GF-D8 (cell line): ENCODE measurements around the gene NPIPB4.
"Not testable (repeated sequence)": the region's sequence is repeated elsewhere in the genome, so short reads cannot be mapped to it uniquely, and the experiment has no call there.

Experiments used
- DNase-seq: peaks from one replicate; lab custom pipeline; 2025; lab: John Stamatoyannopoulos, UW

The NPIPB4 gene

DNA sequence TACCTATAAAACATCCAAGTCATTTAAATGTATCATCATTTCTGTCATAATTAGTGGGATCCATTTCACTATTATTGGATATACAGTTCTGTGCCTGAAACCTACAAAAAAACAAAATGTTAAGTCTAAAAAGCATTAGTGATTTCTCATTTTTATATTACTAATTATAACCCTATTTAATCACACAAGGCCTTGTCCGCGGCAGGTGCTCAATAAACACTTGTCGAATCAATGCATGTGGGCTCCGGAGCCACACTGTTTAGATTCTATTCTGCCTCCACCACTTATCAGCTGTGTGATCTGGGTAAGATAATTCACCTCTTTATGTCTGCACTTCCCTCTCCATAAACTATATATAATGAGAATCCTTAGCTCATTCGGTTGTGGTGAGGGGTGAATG is at the start of gene NPIPB4:
Gene NPIPB4, minus strand, starts transcription at position 101 of the 400 bp plus-strand sequence. CDS start 378 bp downstream, outside the sequence.
- DNase-seq = not testable (repeated sequence)

DNA sequence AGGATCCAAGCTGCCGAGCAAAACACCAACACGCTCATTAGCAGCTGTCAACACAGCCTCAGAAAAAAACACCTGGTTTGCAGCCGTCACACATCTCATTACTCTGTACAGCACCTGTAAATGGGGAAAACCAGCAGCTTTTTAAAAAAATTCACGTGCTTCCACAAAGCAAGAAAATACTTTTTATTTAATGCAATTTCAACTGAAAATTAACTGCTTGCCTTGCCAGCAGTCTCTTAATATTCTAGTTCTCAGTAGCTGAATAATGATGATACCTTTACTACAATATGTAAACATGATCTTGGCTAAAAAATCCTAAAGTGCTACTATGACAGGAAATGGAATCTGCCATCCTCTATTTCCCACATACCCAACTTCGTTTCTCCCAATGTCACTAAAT is 41.4 kb upstream of the NPIPB4 start:
- not testable (repeated sequence) for DNase-seq

- DNase-seq = not testable (repeated sequence)
Observed at GRCh38 chr16:21881988-21882387, 24.4 kb upstream of the NPIPB4 start.

DNA sequence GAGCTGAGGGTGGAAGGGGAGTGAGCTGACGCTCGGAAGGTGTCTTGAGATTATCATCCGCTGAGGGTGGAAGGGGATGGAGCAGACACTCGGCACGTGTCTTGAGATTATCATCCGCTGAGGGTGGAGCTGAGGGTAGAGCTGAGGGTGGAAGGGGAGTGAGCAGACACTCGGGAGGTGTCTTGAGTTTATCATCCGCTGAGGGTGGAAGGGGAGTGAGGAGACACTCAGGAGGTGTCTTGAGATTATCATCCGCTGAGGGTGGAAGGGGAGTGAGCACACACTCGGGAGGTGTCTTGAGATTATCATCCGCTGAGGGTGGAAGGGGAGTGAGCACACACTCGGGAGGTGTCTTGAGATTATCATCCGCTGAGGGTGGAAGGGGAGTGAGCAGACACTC is 20.4 kb downstream of the NPIPB4 start:
- not testable (repeated sequence) for DNase-seq

- not testable (repeated sequence) for DNase-seq
Observed at GRCh38 chr16:21836334-21836733, 21.2 kb downstream of the NPIPB4 start.

DNA sequence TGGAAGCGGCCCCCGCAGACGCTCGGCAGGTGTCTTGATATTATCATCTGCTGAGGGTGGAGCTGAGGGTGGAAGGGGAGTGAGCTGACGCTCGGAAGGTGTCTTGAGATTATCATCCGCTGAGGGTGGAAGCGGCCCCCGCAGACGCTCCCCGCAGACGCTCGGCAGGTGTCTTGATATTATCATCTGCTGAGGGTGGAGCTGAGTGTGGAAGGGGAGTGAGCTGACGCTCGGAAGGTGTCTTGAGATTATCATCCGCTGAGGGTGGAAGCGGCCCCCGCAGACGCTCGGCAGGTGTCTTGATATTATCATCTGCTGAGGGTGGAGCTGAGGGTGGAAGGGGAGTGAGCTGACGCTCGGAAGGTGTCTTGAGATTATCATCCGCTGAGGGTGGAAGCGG is 21.8 kb downstream of the NPIPB4 start:
- not testable (repeated sequence) for DNase-seq

DNA sequence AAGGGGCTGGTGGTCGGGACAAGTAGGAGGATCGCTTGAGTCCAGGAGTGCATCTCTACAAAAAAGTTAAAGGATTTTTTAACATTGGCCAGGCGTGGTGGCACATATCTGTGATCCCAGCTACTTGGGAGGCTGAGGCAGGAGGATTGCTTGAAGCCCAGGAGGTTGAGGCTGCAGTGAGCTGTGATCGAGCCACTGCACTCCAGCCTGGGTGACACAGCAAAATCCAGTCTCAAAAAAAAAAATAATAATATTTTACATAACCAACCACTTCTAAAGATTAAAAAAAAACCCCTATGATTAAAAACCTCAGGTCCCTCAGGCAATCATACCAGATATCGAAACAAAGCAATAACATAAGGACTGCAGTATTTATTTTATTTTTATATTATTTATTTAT is 23.3 kb downstream of the NPIPB4 start:
- DNase-seq = not testable (repeated sequence)

DNA sequence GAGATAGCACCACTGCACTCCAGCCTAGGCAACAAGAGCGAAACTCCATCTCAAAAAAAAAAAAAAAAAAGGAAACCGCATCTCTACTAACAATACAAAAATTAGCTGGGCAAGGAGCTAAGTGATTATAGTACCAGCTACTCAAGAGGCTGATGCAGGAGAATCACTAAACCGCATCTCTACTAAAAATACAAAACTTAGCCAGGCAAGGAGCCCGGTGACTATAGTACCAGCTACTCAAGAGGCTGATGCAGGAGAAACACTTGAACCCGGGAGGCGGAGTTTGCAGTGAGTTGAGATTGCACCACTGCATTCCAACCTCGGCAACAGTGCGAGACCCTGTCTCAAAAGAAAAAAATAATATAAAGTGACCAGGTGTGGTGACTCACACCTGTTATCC is 27.6 kb downstream of the NPIPB4 start:
- DNase-seq = not testable (repeated sequence)

GRCh38 chr16:21826067-21826706 is 31.4 kb downstream of the NPIPB4 start:
- not testable (repeated sequence) for DNase-seq

- not testable (repeated sequence) for DNase-seq
Observed at GRCh38 chr16:21825526-21825925, 32.0 kb downstream of the NPIPB4 start.

- DNase-seq = not testable (repeated sequence)
Observed at GRCh38 chr16:21823258-21823657, 34.3 kb downstream of the NPIPB4 start.

GRCh38 chr16:21820908-21821465 is 36.6 kb downstream of the NPIPB4 start:
- DNase-seq = not testable (repeated sequence)

DNA sequence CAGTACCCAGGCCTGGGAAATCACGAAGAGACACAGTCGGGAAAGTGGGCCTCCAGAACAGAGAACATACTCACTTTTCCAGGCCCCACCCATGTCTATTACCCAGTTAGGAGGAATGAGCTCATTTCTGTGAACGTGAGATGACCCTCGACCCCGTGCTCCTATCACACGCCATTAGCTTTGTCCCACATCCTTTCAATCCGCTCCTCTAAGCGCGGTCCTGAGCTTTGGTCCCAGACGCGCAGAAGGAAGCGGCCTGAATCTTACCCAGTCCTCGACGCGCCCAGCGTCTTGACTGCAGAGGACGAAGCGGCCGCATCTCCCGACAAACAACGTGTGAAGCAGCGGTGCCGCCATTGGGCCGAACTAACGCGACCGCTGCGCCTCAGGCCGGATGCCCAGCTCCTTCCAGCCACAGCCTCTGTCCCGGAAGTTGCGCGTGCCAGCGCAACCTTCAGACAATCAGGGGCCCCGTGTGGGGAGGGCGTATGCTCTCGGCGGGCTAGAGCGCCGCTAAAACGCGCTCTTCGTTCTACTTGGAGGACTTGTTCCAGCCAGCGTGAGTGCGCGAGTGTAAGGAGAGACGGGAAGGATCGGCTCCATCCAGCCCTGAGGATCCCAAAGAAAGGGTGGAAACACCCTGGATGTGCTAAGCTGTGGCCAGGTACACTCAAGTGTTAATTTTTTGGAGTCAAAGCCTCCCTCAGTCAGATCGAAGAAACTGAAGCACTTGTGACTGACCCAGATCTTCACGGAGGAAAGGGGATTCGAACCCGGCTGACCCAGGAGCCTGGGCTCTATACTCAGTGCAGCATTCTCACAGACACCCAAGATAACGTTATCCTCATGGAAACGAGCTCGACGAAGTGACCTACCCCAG is 37.3 kb downstream of the NPIPB4 start:
- DNase-seq = peak; percentile 44

GRCh38 chr16:21819617-21820016 is 37.9 kb downstream of the NPIPB4 start:
- not testable (repeated sequence) for DNase-seq

DNA sequence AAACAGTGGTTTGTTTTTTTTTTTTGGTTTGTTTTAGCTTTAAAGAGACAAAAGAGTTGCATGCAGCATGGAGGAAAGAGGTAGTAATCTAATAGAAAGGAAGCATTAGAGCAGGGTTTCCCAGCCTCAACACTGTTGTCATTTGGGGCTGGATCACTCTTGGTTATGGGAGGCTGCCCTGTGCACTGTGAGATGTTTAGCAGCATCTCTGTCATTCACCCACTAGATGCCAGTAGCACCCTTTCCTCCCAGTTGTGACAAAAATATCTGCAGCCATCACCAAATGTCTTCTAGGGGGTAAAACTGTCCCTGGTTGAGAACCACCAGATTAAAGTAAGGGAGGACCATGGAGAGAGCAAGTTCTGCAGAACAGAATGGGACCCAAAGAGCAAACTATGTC is 40.5 kb downstream of the NPIPB4 start:
- not testable (repeated sequence) for DNase-seq

DNA sequence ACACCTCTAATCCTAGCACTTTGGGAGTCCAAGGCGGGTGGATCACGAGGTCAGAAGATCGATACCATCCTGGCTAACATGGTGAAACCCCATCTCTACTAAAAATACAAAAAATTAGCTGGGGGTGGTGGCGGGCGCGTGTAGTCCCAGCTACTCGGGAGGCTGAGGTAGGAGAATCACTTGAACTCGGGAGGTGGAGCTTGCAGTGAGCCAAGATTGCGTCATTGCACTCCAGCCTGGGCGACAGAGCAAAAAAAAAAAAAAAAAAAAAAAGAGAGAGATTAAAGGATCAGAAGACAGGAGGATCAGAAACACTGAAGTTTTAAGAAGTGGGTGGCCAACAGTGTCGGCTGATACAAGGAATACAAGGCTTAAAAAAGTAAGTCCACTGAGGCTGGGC is 41.9 kb downstream of the NPIPB4 start:
- DNase-seq = not testable (repeated sequence)

DNA sequence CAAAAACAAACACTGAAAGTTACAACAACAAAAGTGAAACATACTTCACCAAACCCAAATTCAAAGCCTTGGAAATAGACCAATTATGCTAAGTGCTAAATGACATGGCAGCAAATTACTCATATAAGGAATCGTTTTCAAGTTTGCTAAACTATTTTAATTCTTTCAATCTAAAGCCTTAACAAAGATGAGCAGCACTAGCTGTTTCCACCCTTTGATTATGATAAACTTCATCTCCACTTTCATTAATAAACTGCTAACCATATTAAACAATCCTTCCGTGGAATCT is 55.2 kb downstream of the NPIPB4 start:
- DNase-seq = not testable (repeated sequence)

DNA sequence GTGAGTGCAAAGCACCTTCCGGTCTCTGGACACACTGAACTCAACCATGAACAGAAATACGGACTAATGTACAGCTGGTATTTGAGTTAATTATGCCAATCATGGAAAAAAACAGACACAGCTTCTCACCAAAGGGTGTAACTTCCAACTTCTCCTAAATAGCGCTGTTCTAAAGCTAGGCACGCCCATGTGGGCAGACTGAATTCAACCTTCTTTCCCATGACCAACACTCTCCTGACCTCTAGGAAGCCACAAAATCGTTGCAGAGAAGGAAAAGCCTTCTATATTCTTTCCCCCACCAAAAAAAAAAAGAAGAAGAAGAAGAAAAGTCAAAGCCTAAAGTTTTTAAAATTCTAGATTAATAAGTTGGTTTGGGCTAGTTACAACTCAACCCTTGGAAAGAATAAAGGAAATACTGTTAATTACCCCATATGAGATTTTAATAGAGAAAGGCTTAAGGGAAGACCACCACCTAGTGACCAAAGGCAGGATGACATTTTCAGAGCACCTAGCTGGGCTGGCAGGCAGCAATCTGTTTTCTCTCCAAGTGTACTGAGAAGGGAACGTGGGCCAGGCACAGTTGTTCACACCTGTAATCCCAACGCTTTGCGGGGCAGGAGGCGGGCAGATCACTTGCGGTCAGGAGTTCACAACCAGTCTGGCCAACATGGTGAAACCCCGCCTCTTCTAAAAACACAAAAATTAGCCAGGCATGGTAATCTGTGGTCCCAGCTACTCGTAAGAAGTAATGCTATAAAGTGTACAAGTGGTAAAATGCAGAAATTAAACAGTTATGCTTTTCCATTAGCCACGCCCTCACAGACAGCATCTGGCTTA is 55.8 kb downstream of the NPIPB4 start:
- not testable (repeated sequence) for DNase-seq

DNA sequence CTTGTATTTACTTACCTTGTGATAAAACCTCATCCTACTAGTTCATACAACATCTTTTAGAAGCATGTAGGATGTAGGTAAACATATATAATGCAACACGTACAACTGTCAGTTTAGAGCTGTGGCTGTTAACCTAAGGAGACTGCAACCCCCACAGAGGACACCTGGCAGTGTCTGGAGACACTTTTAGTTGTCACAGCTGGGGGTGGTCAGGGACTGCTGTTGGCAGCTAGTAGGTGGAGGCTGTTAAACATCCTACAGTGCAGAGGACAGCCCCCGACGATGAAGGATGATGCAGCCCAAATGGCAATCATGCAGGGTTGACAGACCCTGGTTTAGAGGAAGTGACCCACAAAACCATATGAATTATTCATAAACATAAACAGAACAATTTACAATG is 59.0 kb downstream of the NPIPB4 start:
- not testable (repeated sequence) for DNase-seq

- DNase-seq = not testable (repeated sequence)
Observed at GRCh38 chr16:21793310-21793709, 64.2 kb downstream of the NPIPB4 start.

GRCh38 chr16:21790506-21790905 is 67.0 kb downstream of the NPIPB4 start:
- not testable (repeated sequence) for DNase-seq
